ENCODE measurements around the gene ZNF462. TPM values are rescaled to one million over a fixed set of nuclear protein-coding genes. Genes with fewer than 3 reads are reported as not detected.

Gene ZNF462
- total RNA-seq, 2 experiments from 2014 or later = not detected

- no peak for TF ChIP-seq CTCF (IDR thresholded peaks at IDR 0.05)
- ChIA-PET CTCF (no interaction called here), POLR2A (interaction anchor here (0.7 kb wide), 1 partner anchor 9 kb away, joined by 3 read pairs; no protein-coding TSS in a partner anchor)
- ATAC-seq = no peak
- no peak for DNase-seq
- no peak overlapping the region for H3K4me3 Mint-ChIP-seq
- peaks cover 2% of the 10 kb centered on the region for H3K27me3 Mint-ChIP-seq
- H3K9me3 Mint-ChIP-seq = no peaks in the 10 kb centered on the region
- H3K36me3 Mint-ChIP-seq (ENCODE audit: low read depth) = no peaks in the 10 kb centered on the region
- peaks cover 14% of the 10 kb centered on the region for H3K4me1 Mint-ChIP-seq (ENCODE audit: low read depth)
- no peak overlapping the region for H3K27ac Mint-ChIP-seq
- intact Hi-C loops (cut with micrococcal nuclease) = no loop called here
These were observed 102.0 kb downstream of the ZNF462 start for GRCh38 chr9:106964822-106965525.

GRCh38 chr9:106966481-106966880, 103.5 kb downstream of the ZNF462 start:
- no peaks in the 10 kb centered on the region for H3K9me3 Mint-ChIP-seq
- H3K27me3 Mint-ChIP-seq = peaks cover 2% of the 10 kb centered on the region
- ChIA-PET POLR2A (no interaction called here), CTCF (no interaction called here)
- intact Hi-C loops (cut with micrococcal nuclease) = no loop called here
- H3K36me3 Mint-ChIP-seq (ENCODE audit: low read depth) = no peaks in the 10 kb centered on the region
- H3K4me3 Mint-ChIP-seq = no peak overlapping the region
- DNase-seq = no peak
- no peak for TF ChIP-seq CTCF (IDR thresholded peaks at IDR 0.05)
- H3K27ac Mint-ChIP-seq = no peak overlapping the region
- H3K4me1 Mint-ChIP-seq (ENCODE audit: low read depth) = peaks cover 14% of the 10 kb centered on the region
- ATAC-seq = no peak

DNA sequence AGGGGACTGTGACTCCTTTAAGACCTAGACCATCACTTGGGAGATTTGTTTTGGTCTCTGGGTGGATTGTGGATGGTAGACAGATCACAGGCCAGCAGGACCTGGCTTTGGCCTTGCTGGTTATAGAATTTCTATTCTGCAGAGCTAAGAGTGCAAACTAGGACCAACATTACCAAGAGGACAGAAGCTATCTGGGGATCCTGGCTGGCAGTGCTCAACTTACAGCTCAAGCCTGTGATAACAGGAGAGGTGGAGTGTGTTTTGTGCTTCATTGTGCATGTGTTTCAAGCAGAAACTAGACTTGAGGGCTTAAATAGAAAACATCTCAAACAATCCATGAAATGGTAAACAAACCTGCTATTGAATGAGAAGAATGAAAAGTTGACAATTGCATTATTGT, 106.7 kb downstream of the ZNF462 start:
- Mint-ChIP-seq H3K9me3 (no peaks in the 10 kb centered on the region), H3K4me1 (ENCODE audit: low read depth) (peaks cover 8% of the 10 kb centered on the region), H3K36me3 (ENCODE audit: low read depth) (no peaks in the 10 kb centered on the region), H3K4me3 (no peak overlapping the region), H3K27me3 (peaks cover 2% of the 10 kb centered on the region), H3K27ac (no peak overlapping the region)
- intact Hi-C loops (cut with micrococcal nuclease) = loop anchor here (10.0 kb wide), 1 partner anchor 65 kb away; no protein-coding TSS in a partner anchor
- DNase-seq (no peak), ATAC-seq (no peak)
- no peak for TF ChIP-seq CTCF (IDR thresholded peaks at IDR 0.05)
- POLR2A ChIA-PET = no interaction called here
- CTCF ChIA-PET = no interaction called here

GRCh38 chr9:106970219-106970975, 107.4 kb downstream of the ZNF462 start:
- ChIA-PET CTCF (no interaction called here), POLR2A (no interaction called here)
- Mint-ChIP-seq H3K36me3 (ENCODE audit: low read depth) (no peaks in the 10 kb centered on the region), H3K27me3 (peaks cover 2% of the 10 kb centered on the region), H3K27ac (no peak overlapping the region), H3K4me1 (ENCODE audit: low read depth) (peaks cover under 1% of the 10 kb centered on the region), H3K9me3 (no peaks in the 10 kb centered on the region), H3K4me3 (no peak overlapping the region)
- DNase-seq (no peak), ATAC-seq (no peak)
- TF ChIP-seq CTCF (IDR thresholded peaks at IDR 0.05) = no peak
- intact Hi-C loops (cut with micrococcal nuclease) = loop anchor here (10.0 kb wide), 1 partner anchor 64 kb away; no protein-coding TSS in a partner anchor

DNA sequence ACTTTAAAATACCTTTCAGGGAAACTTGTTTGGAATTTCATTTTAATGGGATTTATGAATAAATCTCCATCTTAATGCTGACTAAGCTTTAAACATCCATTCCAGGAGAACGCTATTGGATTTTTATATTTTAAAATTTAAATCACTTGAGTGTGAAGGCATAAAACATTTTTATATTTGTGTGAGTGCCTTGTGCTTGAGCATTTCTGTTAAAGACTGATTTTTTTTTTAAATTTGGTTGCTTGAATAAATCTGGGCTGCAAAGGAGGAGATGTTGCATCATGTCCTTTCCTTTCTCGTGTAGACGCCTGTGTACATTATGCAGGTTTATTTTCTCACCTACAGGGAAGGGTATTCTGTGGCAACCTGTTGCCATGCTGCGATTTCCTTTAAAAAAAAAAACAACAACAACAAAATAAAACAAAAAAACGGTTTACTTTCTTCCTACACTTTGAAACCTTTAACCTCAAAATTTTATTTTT, 108.1 kb downstream of the ZNF462 start:
- H3K36me3 Mint-ChIP-seq (ENCODE audit: low read depth) = no peaks in the 10 kb centered on the region
- H3K4me3 Mint-ChIP-seq = no peak overlapping the region
- H3K9me3 Mint-ChIP-seq = no peaks in the 10 kb centered on the region
- no peaks in the 10 kb centered on the region for H3K4me1 Mint-ChIP-seq (ENCODE audit: low read depth)
- DNase-seq (no peak), ATAC-seq (no peak)
- intact Hi-C loops (cut with micrococcal nuclease) = loop anchor here (10.0 kb wide), 1 partner anchor 64 kb away; no protein-coding TSS in a partner anchor
- no peak overlapping the region for H3K27ac Mint-ChIP-seq
- ChIA-PET CTCF (no interaction called here), POLR2A (no interaction called here)
- H3K27me3 Mint-ChIP-seq = peaks cover 2% of the 10 kb centered on the region
- no peak for TF ChIP-seq CTCF (IDR thresholded peaks at IDR 0.05)
